ENCODE measurements around the gene GRID2.

- TF ChIP-seq CTCF (IDR thresholded peaks at IDR 0.05), result no peak
- TF ChIP-seq POLR2A (IDR thresholded peaks at IDR 0.05), result no peak
These were observed 343.1 kb downstream of the GRID2 start for GRCh38 chr4:92646826-92647225.
